Prostate gland (tissue), 2 donors: Measurements from ENCODE around the gene PLEK. TPM values are rescaled to one million over a fixed set of nuclear protein-coding genes. Genes with fewer than 3 reads are reported as not detected.
"Not testable (repeated sequence)": the region's sequence is repeated elsewhere in the genome, so short reads cannot be mapped to it uniquely, and the experiment has no call there.

Source experiments
- DNase-seq: peaks from one replicate; pipeline ENCODE4 v3.0.0-alpha.2; 2019; ENCODE audit warnings: low spot score
- H3K27ac ChIP-seq, 2 donors: fragments of 200-600 bp; sonication (generic); 2 replicates each; pipeline ENCODE4 v1.5.1; 2017 to 2019
- H3K27me3 ChIP-seq: fragments of 200-600 bp; sonication (generic); replicated peaks from 2 replicates; pipeline ENCODE4 v1.5.1; 2019; ENCODE audit not compliant: insufficient read depth
- H3K36me3 ChIP-seq, 2 donors: fragments of 200-600 bp; sonication (generic); 1 replicate in 1 of 2; 2 replicates in 1 of 2; pipeline versions ENCODE4 v1.5.1 to v1.8.1; 2017 to 2019
- H3K4me1 ChIP-seq: fragments of 200-600 bp; sonication (generic); replicated peaks from 2 replicates; pipeline ENCODE4 v1.5.1; 2019
- H3K4me3 ChIP-seq, 2 donors: fragments of 200-600 bp; sonication (generic); 2 replicates each; pipeline ENCODE4 v1.5.1; 2017 to 2019
- H3K9me3 ChIP-seq: fragments of 200-600 bp; sonication (generic); 2 replicates; pipeline ENCODE4 v1.5.1; 2017
- POLR2A ChIP-seq: fragments of 450-650 bp; IDR thresholded peaks from one replicate; pipeline ENCODE4 v1.6.1; 2016; ENCODE audit warnings: antibody characterized with exemption, mild to moderate bottlenecking
- POLR2AphosphoS5 ChIP-seq: sonication (generic); formaldehyde crosslinking; IDR thresholded peaks from one replicate; pipeline ENCODE4 v1.6.1; 2017; ENCODE audit warnings: antibody characterized with exemption
- WGBS: methylation state at CpG from one replicate; pipeline ENCODE4 v1.1.5; 2018; 5-methylcytosine and 5-hydroxymethylcytosine counted together
- intact Hi-C: fragments of 100-400 bp; cut with DNase I; formaldehyde crosslinking; loops from one replicate; pipeline ENCODE4 v1.14.2; 2022
- total RNA-seq, 2 donors: library from RNA; depleted of rRNA; stranded (reverse); fragments of >200 nt; gene quantifications; one replicate each; pipeline ENCODE4 v1.1.0, GENCODE V29; 2016
- TF ChIP-seq, protein P1 (sequence below), 4 experiments: fragments of 200-600 bp in 2 of 4; fragments of 450-650 bp in 2 of 4; sonication (generic) in 2 of 4; IDR thresholded peaks; 1 replicate in 3 of 4; 2 replicates in 1 of 4; pipeline ENCODE4 v1.5.1; 2016 to 2019; ENCODE audit warnings: antibody characterized with exemption in 4 of 4, mild to moderate bottlenecking in 2 of 4, moderate library complexity in 2 of 4

PLEK gene
- total RNA-seq, 2 donors from 2014 or later, result 0.59 to 2.1 TPM

GRCh38 chr2:68390114-68390513 lies 25.0 kb downstream of the PLEK start:
- WGBS, result 17% methylated on average over 2 of the region's 2 CpGs
- Histone ChIP-seq H3K4me3 (no peak overlapping the region), H3K4me1 (no peaks in the 10 kb centered on the region), H3K27me3 (no peaks in the 10 kb centered on the region), H3K36me3 (no peaks in the 10 kb centered on the region), H3K27ac (no peak overlapping the region), H3K9me3 (no peaks in the 10 kb centered on the region)
- TF ChIP-seq POLR2AphosphoS5, result no peak
- TF ChIP-seq, protein P1, sequence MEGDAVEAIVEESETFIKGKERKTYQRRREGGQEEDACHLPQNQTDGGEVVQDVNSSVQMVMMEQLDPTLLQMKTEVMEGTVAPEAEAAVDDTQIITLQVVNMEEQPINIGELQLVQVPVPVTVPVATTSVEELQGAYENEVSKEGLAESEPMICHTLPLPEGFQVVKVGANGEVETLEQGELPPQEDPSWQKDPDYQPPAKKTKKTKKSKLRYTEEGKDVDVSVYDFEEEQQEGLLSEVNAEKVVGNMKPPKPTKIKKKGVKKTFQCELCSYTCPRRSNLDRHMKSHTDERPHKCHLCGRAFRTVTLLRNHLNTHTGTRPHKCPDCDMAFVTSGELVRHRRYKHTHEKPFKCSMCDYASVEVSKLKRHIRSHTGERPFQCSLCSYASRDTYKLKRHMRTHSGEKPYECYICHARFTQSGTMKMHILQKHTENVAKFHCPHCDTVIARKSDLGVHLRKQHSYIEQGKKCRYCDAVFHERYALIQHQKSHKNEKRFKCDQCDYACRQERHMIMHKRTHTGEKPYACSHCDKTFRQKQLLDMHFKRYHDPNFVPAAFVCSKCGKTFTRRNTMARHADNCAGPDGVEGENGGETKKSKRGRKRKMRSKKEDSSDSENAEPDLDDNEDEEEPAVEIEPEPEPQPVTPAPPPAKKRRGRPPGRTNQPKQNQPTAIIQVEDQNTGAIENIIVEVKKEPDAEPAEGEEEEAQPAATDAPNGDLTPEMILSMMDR (IDR thresholded peaks at IDR 0.05), result no peak
- TF ChIP-seq POLR2A, result no peak
- intact Hi-C loops, result no loop called here
- DNase-seq, result no peak

- H3K9me3 ChIP-seq, result no peaks in the 10 kb centered on the region
- intact Hi-C loops, result no loop called here
- no peak for DNase-seq
- no peak overlapping the region for H3K27ac ChIP-seq
- H3K27me3 ChIP-seq, result no peaks in the 10 kb centered on the region
- no peaks in the 10 kb centered on the region for H3K4me1 ChIP-seq
- H3K36me3 ChIP-seq, result no peaks in the 10 kb centered on the region
- no peak overlapping the region for H3K4me3 ChIP-seq
- TF ChIP-seq, protein P1 (IDR thresholded peaks at IDR 0.05), result no peak
- no peak for TF ChIP-seq POLR2AphosphoS5
- TF ChIP-seq POLR2A, result no peak
These were observed 25.5 kb downstream of the PLEK start for GRCh38 chr2:68390586-68390985.

- DNase-seq, result no peak
- H3K9me3 ChIP-seq, result no peaks in the 10 kb centered on the region
- no peak overlapping the region for H3K27ac ChIP-seq
- H3K27me3 ChIP-seq, result no peaks in the 10 kb centered on the region
- WGBS, result 74% methylated on average over 2 of the region's 2 CpGs
- H3K36me3 ChIP-seq, result no peaks in the 10 kb centered on the region
- TF ChIP-seq POLR2AphosphoS5 (no peak), POLR2A (no peak)
- TF ChIP-seq, protein P1 (IDR thresholded peaks at IDR 0.05), result no peak
- intact Hi-C loops, result no loop called here
- H3K4me1 ChIP-seq, result no peaks in the 10 kb centered on the region
- no peak overlapping the region for H3K4me3 ChIP-seq
These were observed 26.0 kb downstream of the PLEK start for GRCh38 chr2:68391099-68391498.

DNA sequence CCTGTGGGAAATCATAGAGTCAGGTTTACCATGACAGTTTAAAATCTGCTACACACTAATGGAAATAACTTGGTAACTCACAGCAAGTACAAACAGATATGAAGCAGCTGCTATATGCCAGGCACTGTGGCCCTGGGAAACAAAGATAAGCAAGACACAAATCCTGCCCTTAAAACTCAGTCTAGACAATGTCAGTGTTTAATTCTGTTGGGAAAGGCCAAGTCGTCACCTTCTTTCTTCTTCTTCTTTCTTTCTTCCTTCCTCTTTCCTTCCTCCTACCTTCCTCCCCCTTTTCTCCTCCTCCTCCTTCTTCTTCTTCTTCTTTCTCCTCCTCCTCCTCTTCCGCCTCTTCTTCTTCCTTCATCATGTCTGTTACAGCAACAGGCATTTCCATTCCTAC lies 26.8 kb downstream of the PLEK start:
- 67% methylated on average over 2 of the region's 2 CpGs for WGBS
- no peak for DNase-seq
- Histone ChIP-seq H3K4me3 (no peak overlapping the region), H3K9me3 (no peaks in the 10 kb centered on the region), H3K4me1 (no peaks in the 10 kb centered on the region), H3K36me3 (no peaks in the 10 kb centered on the region), H3K27ac (no peak overlapping the region), H3K27me3 (no peaks in the 10 kb centered on the region)
- TF ChIP-seq POLR2A (no peak), POLR2AphosphoS5 (no peak)
- TF ChIP-seq, protein P1 (IDR thresholded peaks at IDR 0.05), result no peak
- intact Hi-C loops, result no loop called here

DNA sequence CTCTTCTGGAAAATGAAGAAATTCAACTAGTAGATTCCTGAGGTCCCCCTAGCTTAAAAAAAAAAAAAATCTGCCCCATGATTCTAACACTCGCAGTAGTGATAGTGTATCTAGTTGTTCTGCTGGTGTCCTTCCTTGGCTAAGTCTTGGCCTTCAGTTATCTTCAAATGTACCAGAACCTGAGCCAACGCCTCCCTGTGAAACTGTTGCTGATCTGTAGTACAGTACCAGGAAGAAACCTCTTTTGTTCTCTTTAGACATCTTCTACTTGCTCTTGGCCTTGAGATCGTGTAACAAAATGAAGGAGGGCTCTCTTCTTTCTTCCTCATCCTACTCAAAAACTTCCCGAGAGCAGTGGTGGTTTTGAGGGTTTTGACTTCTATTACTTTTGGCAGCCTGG lies 31.0 kb downstream of the PLEK start:
- 89% methylated on average over 4 of the region's 4 CpGs for WGBS
- Histone ChIP-seq H3K27me3 (no peaks in the 10 kb centered on the region), H3K36me3 (no peaks in the 10 kb centered on the region), H3K4me1 (no peaks in the 10 kb centered on the region), H3K27ac (no peak overlapping the region), H3K4me3 (no peak overlapping the region), H3K9me3 (no peaks in the 10 kb centered on the region)
- TF ChIP-seq, protein P1 (IDR thresholded peaks at IDR 0.05), result no peak
- TF ChIP-seq POLR2AphosphoS5 (no peak), POLR2A (no peak)
- intact Hi-C loops, result no loop called here
- DNase-seq, result no peak

DNA sequence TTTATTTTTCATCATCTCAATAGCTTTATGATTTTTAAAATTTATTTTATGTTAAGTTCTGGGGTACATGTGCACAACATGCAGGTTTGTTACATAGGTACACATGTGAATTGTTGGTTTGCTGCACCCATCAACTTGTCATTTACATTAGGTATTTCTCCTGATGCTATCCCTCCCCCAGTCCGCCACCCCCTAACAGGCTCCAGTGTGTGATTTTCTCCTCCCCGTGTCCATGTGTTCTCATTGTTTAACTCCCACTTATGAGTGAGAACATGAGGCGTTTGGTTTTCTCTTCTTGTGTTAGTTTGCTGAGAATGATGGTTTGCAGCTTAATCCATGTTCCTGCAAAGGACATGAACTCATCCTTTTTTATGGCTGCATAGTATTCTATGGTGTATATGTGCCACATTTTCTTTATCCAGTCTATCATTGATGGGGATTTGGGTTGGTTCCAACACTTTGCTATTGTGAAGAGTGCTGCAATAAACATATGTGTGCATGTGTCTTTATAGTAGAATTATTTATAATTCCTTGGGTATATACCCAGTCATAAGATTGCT lies 32.7 kb downstream of the PLEK start:
- H3K27ac ChIP-seq, H3K9me3 ChIP-seq, intact Hi-C loops, H3K4me1 ChIP-seq, H3K4me3 ChIP-seq, H3K27me3 ChIP-seq, H3K36me3 ChIP-seq, DNase-seq: not testable (repeated sequence)
- 91% methylated on average over 3 of the region's 3 CpGs for WGBS
